ENCODE measurements around the gene EXOC6B. TPM values are rescaled to one million over a fixed set of nuclear protein-coding genes. Genes with fewer than 3 reads are reported as not detected.

EXOC6B gene
- total RNA-seq, 6 experiments from 2014 or later = 7.8 to 15.1 (median 9.1) TPM

- H3K36me3 ChIP-seq = peaks cover 0 to 3% (median 0%) of the 10 kb centered on the region in 4 donors
- TF ChIP-seq CTCF (IDR thresholded peaks at IDR 0.05) = no peak
- TF ChIP-seq POLR2A (IDR thresholded peaks at IDR 0.05) = no peak
- no peaks in the 10 kb centered on the region for H3K4me1 ChIP-seq
- 56% methylated on average over 1 of the region's 1 CpG for WGBS (ENCODE audit: insufficient coverage, low coverage, low lambda C conversion rate, missing lambda C conversion rate)
- intact Hi-C loops (cut with DNase I) = no loop called here
- no peak overlapping the region for H3K4me3 ChIP-seq
- no peaks in the 10 kb centered on the region for H3K27me3 ChIP-seq
- no peaks in the 10 kb centered on the region for H3K9me3 ChIP-seq
- no peak overlapping the region for H3K27ac ChIP-seq
- DNase-seq (no peak), ATAC-seq (no peak)
These were observed 447.0 kb downstream of the EXOC6B start for GRCh38 chr2:72378753-72379348.

GRCh38 chr2:72367530-72368225 is 458.2 kb downstream of the EXOC6B start:
- no peaks in the 10 kb centered on the region for H3K9me3 ChIP-seq
- no peaks in the 10 kb centered on the region for H3K27me3 ChIP-seq
- no peaks in the 10 kb centered on the region for H3K4me1 ChIP-seq
- peak; percentile 50 to 62 (median 61) for DNase-seq
- H3K36me3 ChIP-seq = no peaks in the 10 kb centered on the region
- intact Hi-C loops (cut with DNase I) = no loop called here
- H3K4me3 ChIP-seq = no peak overlapping the region
- TF ChIP-seq POLR2A (IDR thresholded peaks at IDR 0.05) (no peak), CTCF (IDR thresholded peaks at IDR 0.05) (peak; percentile 3 to 50 (median 31))
- peak; percentile 71 to 99 (median 88) for ATAC-seq
- WGBS (ENCODE audit: insufficient coverage, low coverage, low lambda C conversion rate, missing lambda C conversion rate) = 85% methylated on average over 5 of the region's 5 CpGs
- H3K27ac ChIP-seq = no peak overlapping the region

GRCh38 chr2:72363406-72363805 is 462.4 kb downstream of the EXOC6B start:
- intact Hi-C loops (cut with DNase I) = no loop called here
- no peak for DNase-seq
- TF ChIP-seq POLR2A (IDR thresholded peaks at IDR 0.05) = no peak
- TF ChIP-seq CTCF (IDR thresholded peaks at IDR 0.05) = no peak
- no peak overlapping the region for H3K4me3 ChIP-seq
- no peak for ATAC-seq
- H3K9me3 ChIP-seq = no peaks in the 10 kb centered on the region
- H3K27me3 ChIP-seq = no peaks in the 10 kb centered on the region
- no peaks in the 10 kb centered on the region for H3K36me3 ChIP-seq
- H3K4me1 ChIP-seq = no peaks in the 10 kb centered on the region
- no peak overlapping the region for H3K27ac ChIP-seq

GRCh38 chr2:72362733-72363132 is 463.1 kb downstream of the EXOC6B start:
- no peak overlapping the region for H3K4me3 ChIP-seq
- TF ChIP-seq CTCF (IDR thresholded peaks at IDR 0.05) = no peak
- no peak for TF ChIP-seq POLR2A (IDR thresholded peaks at IDR 0.05)
- no peaks in the 10 kb centered on the region for H3K27me3 ChIP-seq
- no peak overlapping the region for H3K27ac ChIP-seq
- H3K9me3 ChIP-seq = no peaks in the 10 kb centered on the region
- H3K4me1 ChIP-seq = no peaks in the 10 kb centered on the region
- DNase-seq = no peak
- intact Hi-C loops (cut with DNase I) = no loop called here
- no peak for ATAC-seq
- no peaks in the 10 kb centered on the region for H3K36me3 ChIP-seq
